Stimulated activated CD4-positive, alpha-beta T cell treated with anti-CD3 and anti-CD28 coated beads, TNF-alpha, amount 100 ng/mL, for 4 hours (primary cell): Measurements from ENCODE around the gene DNAH11.
"Not testable (repeated sequence)": the region's sequence is repeated elsewhere in the genome, so short reads cannot be mapped to it uniquely, and the experiment has no call there.

ENCODE experiments used
- DNase-seq, 3 experiments: peaks; one replicate each; pipeline ENCODE4 v3.0.0-alpha.2; 2020; ENCODE audit warnings: low read depth in 3 of 3

The DNAH11 gene

GRCh38 chr7:21883501-21883900 lies 340.7 kb downstream of the DNAH11 start:
- not testable (repeated sequence) for DNase-seq

DNA sequence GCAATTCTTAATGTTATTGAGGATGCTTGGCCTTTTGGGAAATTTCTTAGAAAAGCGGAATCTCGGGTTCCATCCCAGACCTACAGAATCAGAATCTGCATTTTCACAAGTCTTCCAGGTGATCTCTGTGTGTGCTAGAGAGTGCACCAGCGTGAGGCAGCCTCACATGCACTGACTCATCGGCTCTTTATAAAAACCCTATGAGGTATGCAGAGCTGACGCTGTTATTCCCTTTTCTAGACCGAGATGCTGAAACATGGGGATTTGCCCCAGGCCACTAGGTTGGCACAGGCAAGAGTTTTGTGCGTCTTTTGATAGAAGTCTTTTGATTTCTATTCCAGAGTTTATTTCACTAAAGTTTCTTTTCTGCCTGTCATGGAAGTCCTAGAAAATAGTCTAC lies 341.7 kb downstream of the DNAH11 start:
- DNase-seq, result no peak

GRCh38 chr7:21886396-21886795 lies 343.6 kb downstream of the DNAH11 start:
- no peak for DNase-seq

DNA sequence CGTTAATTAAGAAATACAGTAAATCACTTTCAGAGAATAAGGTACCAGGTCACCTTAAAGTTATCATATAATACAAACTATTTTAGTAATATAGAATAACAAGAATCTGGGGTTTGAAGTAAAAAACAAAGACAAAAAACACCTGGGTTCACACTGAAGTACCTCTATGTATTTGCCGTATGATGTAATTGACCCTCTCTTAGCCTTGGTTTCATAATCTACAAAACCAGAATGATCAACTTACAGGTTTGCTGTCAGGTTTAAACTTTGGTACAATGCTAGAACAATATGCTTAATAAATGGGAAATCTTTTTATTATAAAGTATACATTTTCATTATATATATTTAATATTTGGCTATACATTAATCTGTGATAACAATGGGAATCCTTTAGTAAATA lies 344.5 kb downstream of the DNAH11 start:
- DNase-seq, result no peak

- DNase-seq, result no peak
Observed at GRCh38 chr7:21887779-21888178, 344.9 kb downstream of the DNAH11 start.

DNA sequence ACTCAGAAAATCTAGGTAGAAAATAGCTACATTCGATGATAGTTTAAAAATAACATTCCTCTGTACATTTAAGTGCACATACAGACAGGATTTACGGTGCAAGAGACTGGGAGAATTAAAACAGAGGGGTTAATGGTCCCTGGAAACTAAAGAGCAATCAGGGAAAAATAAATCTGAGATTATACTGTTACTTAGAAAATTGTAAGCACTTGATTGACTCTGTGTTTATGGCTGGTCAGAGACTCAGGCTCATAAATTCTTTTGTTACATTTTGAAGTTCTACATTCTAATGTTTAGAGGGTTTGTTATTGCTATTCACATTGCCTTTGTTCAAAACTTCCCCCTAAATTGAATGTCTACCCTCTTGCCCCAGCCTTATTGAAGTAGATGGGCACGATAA lies 348.5 kb downstream of the DNAH11 start:
- no peak for DNase-seq

DNA sequence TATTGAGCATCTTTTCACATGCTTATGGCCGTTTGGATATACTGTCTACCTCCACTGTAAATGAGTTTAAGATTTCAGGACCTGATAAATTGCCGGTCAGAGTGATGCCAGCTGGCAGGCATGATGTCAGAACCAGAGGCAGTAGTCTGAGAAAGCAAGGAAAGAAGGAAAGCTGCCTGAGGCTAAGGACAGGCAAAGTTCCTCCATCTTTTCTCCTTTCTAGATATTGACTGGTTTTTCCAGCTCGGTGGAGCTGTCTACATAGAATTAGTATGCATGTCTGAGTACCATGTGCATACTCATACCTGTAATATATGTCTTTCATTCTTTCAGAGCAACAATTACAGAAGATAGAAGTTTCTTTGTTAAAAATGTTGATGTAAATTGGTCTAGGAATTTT lies 350.6 kb downstream of the DNAH11 start:
- no peak for DNase-seq

GRCh38 chr7:21898265-21898930 lies 355.6 kb downstream of the DNAH11 start:
- no peak for DNase-seq

- DNase-seq, result no peak
Observed at GRCh38 chr7:21902240-21902639, 359.4 kb downstream of the DNAH11 start.

- DNase-seq, result no peak
Observed at GRCh38 chr7:21903020-21903786, 360.4 kb downstream of the DNAH11 start.

GRCh38 chr7:21908746-21909145 lies 365.9 kb downstream of the DNAH11 start:
- no peak for DNase-seq

DNA sequence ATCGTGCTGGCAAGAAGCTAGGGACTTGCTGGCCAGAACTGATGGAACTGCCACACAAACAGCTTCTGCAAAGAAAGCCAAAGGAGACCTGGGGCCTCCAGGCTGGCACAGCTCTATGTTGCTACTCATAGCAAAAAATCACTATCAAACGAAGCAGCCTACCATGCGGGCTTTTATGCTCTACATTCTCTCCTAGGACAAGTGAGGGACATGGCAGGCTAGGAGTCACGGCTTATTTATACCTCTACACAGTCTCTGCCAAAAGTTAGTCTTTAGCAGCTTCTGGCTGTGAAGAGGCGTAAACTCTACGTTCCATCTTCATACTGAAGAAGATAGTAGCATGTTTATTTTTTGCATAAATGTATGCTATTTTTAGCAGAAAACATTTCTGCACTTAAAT lies 367.4 kb downstream of the DNAH11 start:
- no peak for DNase-seq

GRCh38 chr7:21911341-21911875 lies 368.6 kb downstream of the DNAH11 start:
- no peak for DNase-seq

GRCh38 chr7:21912305-21912704 lies 369.5 kb downstream of the DNAH11 start:
- DNase-seq, result no peak

DNA sequence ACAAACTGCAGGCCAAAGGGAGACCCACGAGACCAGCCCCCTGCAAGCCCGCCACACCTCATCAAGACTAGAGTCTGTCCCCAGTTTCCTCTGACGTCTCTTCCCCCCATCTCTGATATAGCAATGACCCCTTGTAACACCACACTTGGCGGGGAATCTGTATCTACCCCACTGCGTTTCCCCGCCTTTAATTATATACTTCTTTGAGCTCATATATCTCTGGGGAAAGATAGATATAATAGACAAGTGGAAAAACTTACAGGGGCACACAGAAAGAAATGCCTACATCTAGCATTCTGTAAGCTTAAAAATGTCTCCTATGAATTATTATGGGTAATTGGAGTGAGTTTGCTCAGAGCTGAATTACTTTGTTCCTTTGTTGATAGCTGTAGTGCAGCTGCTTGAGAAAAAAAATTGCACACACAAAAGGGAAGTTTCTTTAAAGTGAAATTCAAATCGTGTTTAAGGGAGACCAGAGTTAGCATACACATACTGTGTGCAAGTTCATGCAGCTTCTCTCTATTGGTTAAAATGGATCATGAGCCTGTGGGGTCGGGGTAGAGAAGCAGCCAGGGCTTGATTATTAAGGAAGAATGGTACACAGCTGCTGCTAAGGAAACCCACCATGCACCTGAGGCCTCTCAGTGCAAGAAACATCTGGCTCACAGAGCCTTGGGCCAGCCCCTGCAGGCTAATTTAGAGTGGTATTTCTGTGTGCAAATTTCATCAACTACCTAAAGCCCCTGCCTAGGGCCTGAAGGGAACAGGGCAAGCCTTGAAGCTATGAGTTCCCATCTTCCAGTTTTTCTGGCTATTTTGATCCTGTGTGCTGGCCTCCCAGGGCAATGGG lies 370.3 kb downstream of the DNAH11 start:
- DNase-seq, result no peak

- DNase-seq, result no peak
Observed at GRCh38 chr7:21914671-21915070, 371.8 kb downstream of the DNAH11 start.

GRCh38 chr7:21915140-21915539 lies 372.3 kb downstream of the DNAH11 start:
- no peak for DNase-seq

GRCh38 chr7:21916176-21916575 lies 373.3 kb downstream of the DNAH11 start:
- DNase-seq, result no peak

- no peak for DNase-seq
Observed at GRCh38 chr7:21916629-21917028, 373.8 kb downstream of the DNAH11 start.

- no peak for DNase-seq
Observed at GRCh38 chr7:21918216-21918615, 375.4 kb downstream of the DNAH11 start.

- no peak for DNase-seq
Observed at GRCh38 chr7:21920936-21921335, 378.1 kb downstream of the DNAH11 start.

GRCh38 chr7:21922605-21923004 lies 379.8 kb downstream of the DNAH11 start:
- DNase-seq, result no peak
